Mucosa of descending colon (tissue), 3 donors: Measurements from ENCODE around the gene CADPS. TPM values are rescaled to one million over a fixed set of nuclear protein-coding genes. Genes with fewer than 3 reads are reported as not detected.

ENCODE experiments used
- ATAC-seq: fragments of 200-7000 bp; cut with Tn5 transposase; one replicate; pipeline ENCODE4 v1.9.1; 2020; ENCODE audit warnings: mild to moderate bottlenecking, moderate library complexity
- DNase-seq, 3 donors: peaks; one replicate each; pipeline ENCODE4 v3.0.0-alpha.2; 2020
- H3K36me3 ChIP-seq: fragments of 200-600 bp; one replicate; pipeline ENCODE4 v1.8.0; 2021; ENCODE audit warnings: low read depth, mild to moderate bottlenecking
- H3K4me1 ChIP-seq: fragments of 200-600 bp; one replicate; pipeline ENCODE4 v1.8.0; 2021; ENCODE audit warnings: low read depth, mild to moderate bottlenecking
- H3K4me3 ChIP-seq: fragments of 200-600 bp; one replicate; pipeline ENCODE4 v1.8.0; 2021; ENCODE audit warnings: mild to moderate bottlenecking
- H3K9me3 ChIP-seq: fragments of 200-600 bp; one replicate; pipeline ENCODE4 v1.8.0; 2021; ENCODE audit warnings: mild to moderate bottlenecking
- CTCF ChIP-seq: fragments of 200-600 bp; IDR thresholded peaks from one replicate; pipeline ENCODE4 v1.8.0; 2022; ENCODE audit warnings: antibody characterized with exemption, mild to moderate bottlenecking
- intact Hi-C, 2 donors: fragments of 100-400 bp; cut with DNase I in 1 of 2; cut with micrococcal nuclease in 1 of 2; formaldehyde crosslinking; loops; one replicate each; pipeline versions ENCODE4 v1.11.0 to v1.11.1; 2022; cut with DNase I, micrococcal nuclease
- total RNA-seq, 3 donors: library from RNA; stranded (reverse); fragmentation: NEBNext Ultra II Directional in 2 of 3; extraction: Animal tissue kit (Norgen Biotek cat#: 25700) in 2 of 3; gene quantifications; one replicate each; pipeline versions ENCODE4 v1.2.1 to v1.2.4, GENCODE V29; 2021 to 2023
- donor health status: DM: no; HTN: no; CAD: no; lungs with moderate emphysema.
- donor health status: DM: no; HTN: no; CAD: no.
- donor health status: DM: no; HTN: yes; CAD: no.

CADPS gene
- total RNA-seq, 3 donors from 2014 or later = 3.7 to 6.2 (median 6.1) TPM

- no peaks in the 10 kb centered on the region for H3K9me3 ChIP-seq
- peaks cover 5% of the 10 kb centered on the region for H3K4me1 ChIP-seq
- ATAC-seq (no peak), DNase-seq (no peak)
- no peak for TF ChIP-seq CTCF
- intact Hi-C loops = no loop called here
- no peaks in the 10 kb centered on the region for H3K36me3 ChIP-seq
- no peak overlapping the region for H3K4me3 ChIP-seq
These were observed 169.5 kb downstream of the CADPS start for GRCh38 chr3:62705721-62706120.

- H3K4me3 ChIP-seq = no peak overlapping the region
- H3K36me3 ChIP-seq = no peaks in the 10 kb centered on the region
- H3K9me3 ChIP-seq = no peaks in the 10 kb centered on the region
- H3K4me1 ChIP-seq = no peaks in the 10 kb centered on the region
- no peak for TF ChIP-seq CTCF
- ATAC-seq (no peak), DNase-seq (no peak)
- intact Hi-C loops = no loop called here
These were observed 171.6 kb downstream of the CADPS start for GRCh38 chr3:62703451-62704167.

GRCh38 chr3:62700357-62700756, 174.9 kb downstream of the CADPS start:
- Histone ChIP-seq H3K36me3 (no peaks in the 10 kb centered on the region), H3K4me1 (no peaks in the 10 kb centered on the region), H3K9me3 (no peaks in the 10 kb centered on the region), H3K4me3 (no peak overlapping the region)
- intact Hi-C loops = no loop called here
- ATAC-seq (no peak), DNase-seq (no peak)
- no peak for TF ChIP-seq CTCF

- H3K36me3 ChIP-seq = no peaks in the 10 kb centered on the region
- TF ChIP-seq CTCF = no peak
- H3K4me3 ChIP-seq = no peak overlapping the region
- intact Hi-C loops = no loop called here
- no peaks in the 10 kb centered on the region for H3K4me1 ChIP-seq
- H3K9me3 ChIP-seq = no peaks in the 10 kb centered on the region
- ATAC-seq (no peak), DNase-seq (no peak)
These were observed 175.5 kb downstream of the CADPS start for GRCh38 chr3:62699728-62700127.

- Histone ChIP-seq H3K9me3 (no peaks in the 10 kb centered on the region), H3K4me1 (no peaks in the 10 kb centered on the region), H3K36me3 (no peaks in the 10 kb centered on the region), H3K4me3 (no peak overlapping the region)
- DNase-seq (no peak), ATAC-seq (no peak)
- intact Hi-C loops = no loop called here
- TF ChIP-seq CTCF = no peak
These were observed 179.2 kb downstream of the CADPS start for GRCh38 chr3:62696011-62696410.

- no peaks in the 10 kb centered on the region for H3K4me1 ChIP-seq
- intact Hi-C loops = no loop called here
- DNase-seq (no peak), ATAC-seq (no peak)
- TF ChIP-seq CTCF = no peak
- H3K4me3 ChIP-seq = no peak overlapping the region
- H3K9me3 ChIP-seq = no peaks in the 10 kb centered on the region
- H3K36me3 ChIP-seq = no peaks in the 10 kb centered on the region
These were observed 186.4 kb downstream of the CADPS start for GRCh38 chr3:62688812-62689211.
